ENCODE results near the gene NDFIP2. TPM values are rescaled to one million over a fixed set of nuclear protein-coding genes. Genes with fewer than 3 reads are reported as not detected.

NDFIP2 gene
- total RNA-seq, 4 donors from 2014 or later, result 56.9 to 116 (median 83.6) TPM

DNA sequence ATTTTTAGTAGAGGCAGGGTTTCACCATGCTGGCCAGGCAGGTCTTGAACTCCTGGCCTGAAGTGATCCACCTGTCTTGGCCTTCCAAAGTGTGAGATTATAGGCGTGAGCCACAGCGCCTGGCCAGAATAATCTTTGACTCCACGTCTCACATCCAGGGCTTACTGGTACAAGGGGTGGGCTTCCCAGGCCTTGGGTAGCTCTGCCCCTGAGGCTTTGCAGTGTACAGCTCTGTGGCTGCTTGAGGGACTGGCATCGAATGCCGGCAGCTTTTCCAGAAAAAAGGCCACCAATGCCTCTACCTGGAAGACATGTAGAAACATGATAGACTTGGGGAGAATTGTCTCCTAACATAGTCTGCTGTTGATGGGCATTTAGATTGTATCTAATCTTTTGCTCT is 57.8 kb downstream of the NDFIP2 start:
- TF ChIP-seq, protein P1, sequence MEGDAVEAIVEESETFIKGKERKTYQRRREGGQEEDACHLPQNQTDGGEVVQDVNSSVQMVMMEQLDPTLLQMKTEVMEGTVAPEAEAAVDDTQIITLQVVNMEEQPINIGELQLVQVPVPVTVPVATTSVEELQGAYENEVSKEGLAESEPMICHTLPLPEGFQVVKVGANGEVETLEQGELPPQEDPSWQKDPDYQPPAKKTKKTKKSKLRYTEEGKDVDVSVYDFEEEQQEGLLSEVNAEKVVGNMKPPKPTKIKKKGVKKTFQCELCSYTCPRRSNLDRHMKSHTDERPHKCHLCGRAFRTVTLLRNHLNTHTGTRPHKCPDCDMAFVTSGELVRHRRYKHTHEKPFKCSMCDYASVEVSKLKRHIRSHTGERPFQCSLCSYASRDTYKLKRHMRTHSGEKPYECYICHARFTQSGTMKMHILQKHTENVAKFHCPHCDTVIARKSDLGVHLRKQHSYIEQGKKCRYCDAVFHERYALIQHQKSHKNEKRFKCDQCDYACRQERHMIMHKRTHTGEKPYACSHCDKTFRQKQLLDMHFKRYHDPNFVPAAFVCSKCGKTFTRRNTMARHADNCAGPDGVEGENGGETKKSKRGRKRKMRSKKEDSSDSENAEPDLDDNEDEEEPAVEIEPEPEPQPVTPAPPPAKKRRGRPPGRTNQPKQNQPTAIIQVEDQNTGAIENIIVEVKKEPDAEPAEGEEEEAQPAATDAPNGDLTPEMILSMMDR (IDR thresholded peaks at IDR 0.05), result no peak
- TF ChIP-seq POLR2AphosphoS5 (IDR thresholded peaks at IDR 0.05), result no peak
- TF ChIP-seq EP300 (IDR thresholded peaks at IDR 0.05; ENCODE audit: low read depth), result no peak
- TF ChIP-seq POLR2A (IDR thresholded peaks at IDR 0.05), result no peak
- in situ Hi-C loops (cut with MboI; ENCODE audit: low pct_ligation_motif_present in 1 of 4, low pct_unique_long_range_greater_than_20kb in 1 of 4, low sequenced_read_pairs in 3 of 4), result loop anchor here (5.0 to 10.0 kb wide), 2 partner anchors 111 to 114 kb away; no protein-coding TSS in a partner anchor
- no peaks in the 10 kb centered on the region for H3K9me3 ChIP-seq
- H3K4me1 ChIP-seq, result peaks cover 0 to 7% (median 0%) of the 10 kb centered on the region in 4 donors
- DNase-seq, result no peak
- WGBS, 2 donors (ENCODE audit: low coverage in 1 of 2), result 98% methylated on average over 5 of the region's 5 CpGs; no CpG with 5 or more reads in 1 of the 2 donors
- H3K27ac ChIP-seq, result no peak overlapping the region
- peaks cover 0 to 6% (median 0%) of the 10 kb centered on the region in 4 donors for H3K36me3 ChIP-seq
- no peaks in the 10 kb centered on the region for H3K27me3 ChIP-seq
- intact Hi-C loops (cut with DNase I; ENCODE audit: low total_unique reads), result no loop called here
- H3K4me3 ChIP-seq, result no peak overlapping the region

DNA sequence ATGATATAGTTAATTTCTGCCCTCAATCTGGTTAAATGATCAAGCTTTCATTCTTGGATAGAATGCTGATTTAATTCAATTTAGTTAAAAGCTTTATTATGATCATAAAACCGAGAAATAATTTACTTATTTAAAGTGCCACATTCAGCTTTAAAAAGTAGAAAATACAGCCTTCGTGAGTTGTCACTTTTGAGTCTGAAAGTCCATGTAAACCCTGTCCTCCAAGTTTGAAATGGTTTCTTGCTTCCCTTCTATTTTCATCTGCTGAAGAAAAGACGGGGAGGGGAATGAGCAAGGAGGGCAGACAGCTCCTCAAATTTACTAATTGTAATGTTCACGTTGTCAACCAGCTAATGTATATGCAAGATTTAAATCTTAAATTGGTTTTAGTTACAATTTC is 59.5 kb downstream of the NDFIP2 start:
- in situ Hi-C loops (cut with MboI; ENCODE audit: low pct_ligation_motif_present in 1 of 4, low pct_unique_long_range_greater_than_20kb in 1 of 4, low sequenced_read_pairs in 3 of 4), result no loop called here
- Histone ChIP-seq H3K9me3 (no peaks in the 10 kb centered on the region), H3K27ac (no peak overlapping the region), H3K4me3 (no peak overlapping the region), H3K27me3 (no peaks in the 10 kb centered on the region), H3K36me3 (peaks cover 0 to 3% (median 0%) of the 10 kb centered on the region in 4 donors), H3K4me1 (peaks cover 0 to 7% (median 0%) of the 10 kb centered on the region in 4 donors)
- TF ChIP-seq POLR2A (IDR thresholded peaks at IDR 0.05) (no peak), POLR2AphosphoS5 (IDR thresholded peaks at IDR 0.05) (no peak)
- TF ChIP-seq, protein P1 (IDR thresholded peaks at IDR 0.05), result no peak
- DNase-seq, result no peak
- WGBS, 2 donors (ENCODE audit: low coverage in 1 of 2), result 60 to 74% methylated on average over 4 of the region's 4 CpGs
- intact Hi-C loops (cut with DNase I; ENCODE audit: low total_unique reads), result loop anchor here (2.0 kb wide), 1 partner anchor 118 kb away; no protein-coding TSS in a partner anchor

DNA sequence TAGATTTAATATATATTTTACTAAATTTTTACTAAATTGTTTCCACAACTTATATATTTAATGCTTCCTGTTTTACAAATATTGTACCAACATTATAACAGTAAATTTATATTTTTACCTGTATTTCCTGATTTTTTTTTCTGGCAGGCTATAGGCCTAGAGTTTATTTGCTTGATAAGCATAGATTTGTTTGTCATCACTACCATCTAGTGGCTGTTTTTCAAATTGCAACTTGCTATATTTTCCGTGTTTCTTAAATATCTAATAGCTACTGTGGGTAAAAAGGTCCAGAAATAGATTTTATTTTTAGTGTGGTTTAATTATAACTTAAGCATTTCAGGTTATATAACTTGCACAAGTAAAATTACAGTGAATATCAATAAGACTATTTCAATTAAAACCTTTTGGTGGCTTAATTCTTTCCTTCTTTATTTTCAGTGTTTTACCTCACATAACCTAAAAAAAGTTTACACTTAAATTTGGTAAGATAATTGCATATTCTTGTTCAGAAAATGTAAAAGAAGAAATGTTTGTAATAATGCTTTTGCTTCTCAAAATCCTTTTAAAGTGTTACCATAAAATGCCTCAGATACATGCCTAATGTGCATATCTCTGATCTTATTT is 60.6 kb downstream of the NDFIP2 start:
- TF ChIP-seq EP300 (IDR thresholded peaks at IDR 0.05; ENCODE audit: low read depth), result no peak
- TF ChIP-seq, protein P1 (IDR thresholded peaks at IDR 0.05), result peak; percentile 88 to 93 (median 89)
- Histone ChIP-seq H3K27me3 (no peaks in the 10 kb centered on the region), H3K4me3 (no peak overlapping the region), H3K4me1 (peaks cover 0 to 7% (median 0%) of the 10 kb centered on the region in 4 donors), H3K36me3 (peaks cover 0 to 3% (median 0%) of the 10 kb centered on the region in 4 donors), H3K9me3 (no peaks in the 10 kb centered on the region), H3K27ac (no peak overlapping the region)
- in situ Hi-C loops (cut with MboI; ENCODE audit: low pct_ligation_motif_present in 1 of 4, low pct_unique_long_range_greater_than_20kb in 1 of 4, low sequenced_read_pairs in 3 of 4) (no loop called here), intact Hi-C loops (cut with DNase I; ENCODE audit: low total_unique reads) (loop anchor here (2.0 kb wide), 1 partner anchor 119 kb away; no protein-coding TSS in a partner anchor)
- 0% methylated on average over 1 of the region's 1 CpG for WGBS, 2 donors (ENCODE audit: low coverage in 1 of 2)
- no peak for DNase-seq

DNA sequence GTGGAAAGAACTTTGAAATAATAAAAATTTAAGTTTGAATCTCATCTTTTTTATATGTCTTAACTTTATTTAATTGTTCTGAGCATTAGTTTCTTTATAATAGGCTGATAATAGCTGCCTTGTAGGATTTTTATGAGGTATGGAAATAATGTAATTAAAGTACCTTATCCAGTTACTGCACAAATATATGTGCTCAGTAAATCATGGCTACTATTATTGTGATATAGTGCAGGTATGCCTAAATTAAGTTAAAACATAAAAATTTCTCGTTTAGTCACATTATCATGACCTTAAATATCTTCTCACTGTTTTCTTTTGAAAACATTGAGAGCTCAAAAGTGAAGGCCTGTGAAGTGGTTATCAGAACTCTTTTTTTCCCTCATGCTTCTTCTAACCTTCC is 62.9 kb downstream of the NDFIP2 start:
- in situ Hi-C loops (cut with MboI; ENCODE audit: low pct_ligation_motif_present in 1 of 4, low pct_unique_long_range_greater_than_20kb in 1 of 4, low sequenced_read_pairs in 3 of 4) (no loop called here), intact Hi-C loops (cut with DNase I; ENCODE audit: low total_unique reads) (no loop called here)
- H3K4me1 ChIP-seq, result peaks cover 0 to 7% (median 0%) of the 10 kb centered on the region in 4 donors
- no peak overlapping the region for H3K4me3 ChIP-seq
- H3K36me3 ChIP-seq, result no peaks in the 10 kb centered on the region
- TF ChIP-seq POLR2AphosphoS5 (IDR thresholded peaks at IDR 0.05) (no peak), EP300 (IDR thresholded peaks at IDR 0.05; ENCODE audit: low read depth) (no peak), POLR2A (IDR thresholded peaks at IDR 0.05) (no peak)
- TF ChIP-seq, protein P1 (IDR thresholded peaks at IDR 0.05), result no peak
- H3K27ac ChIP-seq, result no peak overlapping the region
- no peaks in the 10 kb centered on the region for H3K27me3 ChIP-seq
- DNase-seq, result no peak
- H3K9me3 ChIP-seq, result no peaks in the 10 kb centered on the region
- 70 to 90% methylated on average over 1 of the region's 1 CpG for WGBS, 2 donors (ENCODE audit: low coverage in 1 of 2)

Measured in transverse colon (tissue), 4 donors.